HG02610 (cell line): ENCODE results near the gene TTYH3.

ENCODE experiments used
- ATAC-seq: cut with Tn5 transposase; IDR thresholded peaks from one replicate; pipeline ENCODE4 v1.9.1; 2021; ENCODE audit warnings: mild to moderate bottlenecking, moderate library complexity; ENCODE audit not compliant: unreplicated experiment

TTYH3 gene

DNA sequence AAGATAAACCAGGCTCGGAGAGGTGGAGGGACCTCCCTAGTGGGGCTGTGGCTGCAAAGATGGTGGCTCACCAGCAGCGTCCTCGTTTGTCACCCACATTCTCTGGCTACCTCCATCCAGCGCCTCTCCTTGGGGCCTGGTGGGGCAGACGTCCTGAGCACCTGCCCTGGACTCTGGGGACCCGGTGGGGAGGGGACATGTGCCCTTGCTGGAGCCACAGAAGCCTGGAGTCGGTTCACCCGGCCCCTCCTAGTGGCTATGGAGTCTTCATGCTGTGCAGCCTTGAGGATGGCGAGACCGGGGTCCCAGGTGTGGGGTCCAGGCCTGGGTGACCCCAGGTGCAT is 14.5 kb downstream of the TTYH3 start:
- ATAC-seq = no peak

DNA sequence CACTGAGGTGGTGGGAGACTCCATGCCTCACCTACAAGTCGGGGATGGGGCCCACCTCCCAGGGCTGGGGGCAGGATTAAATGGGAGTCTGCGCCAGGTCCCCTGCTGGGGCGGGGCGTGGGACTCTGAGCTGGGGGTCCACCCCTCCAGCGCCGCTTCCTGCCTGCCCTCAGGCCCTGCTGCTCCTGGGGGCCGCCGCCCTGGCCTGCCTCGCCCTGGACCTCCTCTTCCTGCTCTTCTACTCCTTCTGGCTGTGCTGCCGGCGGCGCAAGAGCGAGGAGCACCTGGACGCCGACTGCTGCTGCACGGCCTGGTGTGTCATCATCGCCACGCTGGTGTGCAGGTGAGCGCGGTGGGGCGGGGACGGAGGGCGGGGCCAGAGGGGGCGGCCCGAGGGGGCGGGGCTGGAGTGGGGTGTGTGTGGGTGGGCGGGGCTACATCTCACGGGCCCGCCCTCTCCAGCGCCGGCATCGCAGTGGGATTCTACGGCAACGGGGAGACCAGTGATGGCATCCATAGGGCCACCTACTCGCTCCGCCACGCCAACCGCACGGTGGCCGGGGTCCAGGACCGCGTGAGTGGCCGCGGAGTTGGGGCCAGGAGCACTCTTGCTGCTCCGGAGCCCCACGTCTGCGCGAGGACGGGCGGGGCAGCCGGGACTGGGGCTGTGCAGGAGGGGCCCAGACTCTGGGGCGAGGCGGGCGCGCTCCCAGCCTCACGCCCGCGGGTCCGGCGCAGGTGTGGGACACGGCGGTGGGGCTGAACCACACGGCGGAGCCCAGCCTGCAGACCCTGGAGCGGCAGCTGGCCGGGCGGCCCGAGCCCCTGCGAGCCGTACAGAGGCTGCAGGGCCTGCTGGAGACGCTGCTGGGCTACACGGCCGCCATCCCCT is 15.1 kb downstream of the TTYH3 start:
- no peak for ATAC-seq

DNA sequence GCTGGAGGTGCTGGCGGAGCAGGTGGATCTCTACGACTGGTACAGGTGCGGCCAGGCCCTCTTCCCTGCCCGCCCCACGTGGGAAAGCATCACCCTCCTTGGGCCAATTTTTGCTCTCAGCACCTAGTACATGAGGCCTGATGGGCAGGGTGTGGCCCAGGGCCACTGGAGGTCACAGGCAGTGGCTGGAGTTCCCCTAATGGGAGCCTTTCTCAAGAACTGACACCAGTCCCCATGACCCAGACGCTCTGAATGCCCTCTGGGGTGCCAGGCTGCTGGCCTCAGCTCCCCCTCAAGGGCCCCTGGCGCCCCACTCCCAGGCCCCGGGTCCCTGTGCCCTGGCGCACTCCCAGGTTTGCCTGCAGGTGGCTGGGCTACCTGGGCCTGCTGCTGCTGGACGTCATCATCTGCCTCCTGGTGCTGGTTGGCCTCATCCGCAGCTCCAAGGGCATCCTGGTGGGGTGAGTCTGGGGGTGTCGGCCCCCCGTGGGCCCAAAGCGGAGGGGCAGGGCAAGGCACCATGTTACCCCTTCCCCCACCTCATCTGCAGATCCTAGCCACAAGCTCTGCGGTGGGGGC is 15.9 kb downstream of the TTYH3 start:
- ATAC-seq = no peak

DNA sequence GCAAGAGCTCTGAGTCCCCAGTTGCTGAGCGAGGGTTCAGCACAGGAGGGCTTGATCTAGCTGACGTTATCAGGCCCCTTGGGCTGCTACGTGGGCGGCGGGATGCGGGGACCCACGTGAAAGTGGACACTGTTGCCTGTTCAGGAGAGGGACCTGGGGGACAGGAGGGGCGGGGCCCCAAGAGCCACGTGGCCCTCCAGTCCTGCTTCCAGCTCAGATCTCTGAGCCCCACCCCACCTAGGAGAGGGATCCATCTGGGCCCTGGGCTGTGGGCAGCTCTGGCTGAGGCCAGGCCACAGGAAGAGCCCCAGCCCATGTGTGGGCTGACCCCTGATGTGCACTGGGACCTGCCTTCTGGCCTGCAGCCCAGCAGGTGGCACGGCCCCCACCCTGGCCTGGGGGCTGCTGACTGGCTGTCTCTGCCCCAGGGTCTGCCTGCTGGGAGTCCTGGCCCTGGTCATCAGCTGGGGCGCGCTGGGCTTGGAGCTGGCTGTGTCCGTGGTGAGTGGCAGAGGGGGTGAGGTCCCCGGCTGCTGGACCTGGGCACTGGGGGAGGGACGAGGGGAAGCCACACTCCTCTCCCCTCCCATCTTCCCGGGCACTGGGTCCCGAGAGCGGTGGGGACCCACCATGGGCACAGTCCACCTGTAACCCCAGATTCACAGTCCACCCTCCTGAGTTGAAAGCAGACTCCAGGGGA is 17.5 kb downstream of the TTYH3 start:
- ATAC-seq = no peak

DNA sequence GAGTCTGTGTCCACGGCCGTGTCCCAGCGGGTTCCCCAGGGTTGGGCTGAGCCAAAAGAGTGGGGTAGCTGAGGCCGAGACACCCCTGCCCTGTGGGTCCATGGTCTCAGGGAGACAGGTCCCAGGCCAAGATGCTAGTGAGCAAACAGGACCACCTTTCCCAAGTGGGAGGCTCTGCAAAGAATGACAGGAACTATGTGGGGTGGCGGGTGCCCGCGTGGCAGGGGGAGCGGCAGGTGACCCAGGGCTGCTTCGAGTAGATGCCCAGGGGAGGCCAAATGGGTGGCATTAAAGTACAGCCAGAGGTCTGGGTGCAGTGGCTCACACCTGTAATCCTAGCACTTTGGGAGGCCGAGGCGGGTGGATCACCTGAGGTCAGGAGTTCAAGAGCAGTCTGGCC is 18.2 kb downstream of the TTYH3 start:
- ATAC-seq = no peak

DNA sequence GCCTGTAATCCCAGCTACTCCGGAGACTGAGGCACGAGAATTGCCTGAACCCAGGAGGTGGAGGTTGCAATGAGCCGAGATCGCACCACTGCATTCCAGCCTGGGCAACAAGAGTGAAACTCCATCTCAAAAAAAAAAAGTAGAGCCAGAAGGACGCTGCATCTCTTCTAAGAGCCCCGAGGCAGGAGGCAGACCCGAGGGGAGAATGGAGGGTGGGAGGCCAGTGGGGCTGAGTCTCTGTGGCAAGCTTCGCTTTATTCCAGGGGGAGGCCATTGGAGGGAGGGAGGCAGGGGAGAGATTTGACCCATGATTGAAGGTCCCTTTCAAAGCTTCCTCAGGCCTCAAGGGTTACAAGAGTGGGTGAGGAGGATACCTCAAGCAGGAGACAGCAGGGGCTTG is 18.7 kb downstream of the TTYH3 start:
- no peak for ATAC-seq

DNA sequence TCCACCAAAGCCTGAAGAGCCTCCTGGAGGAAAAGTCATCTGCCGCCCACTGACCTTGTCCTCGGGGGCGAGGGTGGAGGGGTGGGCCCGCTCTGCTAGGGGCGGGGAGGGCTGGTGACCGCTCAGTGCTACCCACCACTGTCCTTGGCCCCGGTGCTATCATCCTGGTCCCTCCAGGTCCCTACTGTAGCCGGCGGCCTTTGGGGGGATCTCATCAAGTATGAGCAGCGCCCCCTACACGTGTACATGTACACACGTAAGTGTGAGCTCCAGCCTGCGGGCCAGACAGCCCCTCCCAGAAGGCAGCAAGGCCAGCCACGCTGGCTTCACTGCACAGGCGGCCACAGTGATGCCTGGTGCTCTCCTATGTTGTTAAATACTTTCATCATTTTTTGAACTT is 19.6 kb downstream of the TTYH3 start:
- no peak for ATAC-seq

DNA sequence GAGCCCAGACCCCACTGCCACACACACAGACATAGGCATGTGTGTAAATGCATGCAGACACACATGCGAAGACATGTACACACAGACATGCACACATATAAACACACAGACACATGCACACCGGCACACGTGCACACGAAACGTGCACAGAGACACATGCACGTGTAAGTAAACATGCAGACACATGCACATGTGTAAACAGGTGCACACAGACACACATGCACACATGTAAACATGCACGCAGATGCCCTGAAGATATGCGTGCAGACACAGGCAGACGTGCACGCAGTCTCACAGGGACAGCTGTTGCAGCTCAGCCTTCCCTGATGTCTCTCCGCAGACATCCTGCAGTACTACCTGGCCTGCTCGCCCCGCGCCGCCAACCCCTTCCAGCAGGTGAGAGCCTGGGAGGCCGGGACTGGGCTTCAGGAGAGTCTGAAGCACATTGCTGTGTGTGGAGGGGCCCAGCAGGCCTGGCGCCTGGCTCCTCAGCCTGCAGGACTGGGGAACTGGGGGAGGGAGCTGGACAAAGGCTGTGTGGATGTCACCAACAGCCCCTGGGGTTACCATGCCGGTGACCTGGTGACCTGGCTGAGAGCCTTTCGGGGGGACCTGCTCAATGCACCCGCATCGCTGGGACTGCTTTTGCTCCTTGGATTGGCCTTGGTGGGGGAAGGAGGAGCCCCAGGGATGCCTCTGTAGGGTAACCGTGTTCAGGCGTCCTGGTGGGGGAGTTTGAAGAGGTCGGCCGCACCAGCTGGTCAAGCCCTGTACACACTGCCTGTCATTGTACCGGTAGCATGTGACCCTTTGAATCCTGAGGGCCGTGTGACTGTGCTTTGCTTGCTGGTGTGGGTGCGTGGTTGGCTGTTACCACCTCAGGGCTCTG is 20.3 kb downstream of the TTYH3 start:
- no peak for ATAC-seq

DNA sequence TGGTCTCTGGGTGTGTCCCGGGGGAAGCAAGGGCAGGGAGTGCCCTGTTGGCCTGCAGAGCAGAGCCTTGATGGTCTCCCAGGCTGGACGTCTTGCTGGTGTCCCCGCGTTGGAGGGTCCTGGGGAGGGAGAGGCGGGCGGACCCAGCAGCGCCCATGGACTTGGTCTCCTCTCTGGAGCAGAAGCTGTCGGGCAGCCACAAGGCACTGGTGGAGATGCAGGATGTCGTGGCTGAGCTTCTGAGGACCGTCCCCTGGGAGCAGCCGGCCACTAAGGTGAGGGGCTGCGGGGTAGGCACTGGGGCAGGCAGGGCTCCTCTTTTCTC is 20.9 kb downstream of the TTYH3 start:
- ATAC-seq = no peak

DNA sequence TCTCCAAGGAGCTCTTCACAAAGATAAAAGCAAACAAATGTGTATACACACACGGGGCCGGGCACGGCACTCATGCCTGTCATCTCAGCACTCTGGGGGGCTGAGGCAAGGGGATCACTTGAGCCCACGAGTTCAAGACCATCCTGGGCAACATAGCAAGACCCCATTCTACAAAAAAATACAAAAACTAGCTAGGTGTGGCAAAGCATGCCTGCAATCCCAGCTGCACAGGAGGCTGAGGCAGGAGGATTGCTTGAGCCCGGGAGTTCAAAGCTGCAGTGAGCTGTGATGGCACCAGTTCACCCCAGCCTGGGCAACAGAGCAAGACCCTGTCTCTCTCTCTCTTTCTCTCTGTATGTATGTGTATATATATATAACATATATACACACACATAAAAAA is 22.3 kb downstream of the TTYH3 start:
- ATAC-seq = no peak

DNA sequence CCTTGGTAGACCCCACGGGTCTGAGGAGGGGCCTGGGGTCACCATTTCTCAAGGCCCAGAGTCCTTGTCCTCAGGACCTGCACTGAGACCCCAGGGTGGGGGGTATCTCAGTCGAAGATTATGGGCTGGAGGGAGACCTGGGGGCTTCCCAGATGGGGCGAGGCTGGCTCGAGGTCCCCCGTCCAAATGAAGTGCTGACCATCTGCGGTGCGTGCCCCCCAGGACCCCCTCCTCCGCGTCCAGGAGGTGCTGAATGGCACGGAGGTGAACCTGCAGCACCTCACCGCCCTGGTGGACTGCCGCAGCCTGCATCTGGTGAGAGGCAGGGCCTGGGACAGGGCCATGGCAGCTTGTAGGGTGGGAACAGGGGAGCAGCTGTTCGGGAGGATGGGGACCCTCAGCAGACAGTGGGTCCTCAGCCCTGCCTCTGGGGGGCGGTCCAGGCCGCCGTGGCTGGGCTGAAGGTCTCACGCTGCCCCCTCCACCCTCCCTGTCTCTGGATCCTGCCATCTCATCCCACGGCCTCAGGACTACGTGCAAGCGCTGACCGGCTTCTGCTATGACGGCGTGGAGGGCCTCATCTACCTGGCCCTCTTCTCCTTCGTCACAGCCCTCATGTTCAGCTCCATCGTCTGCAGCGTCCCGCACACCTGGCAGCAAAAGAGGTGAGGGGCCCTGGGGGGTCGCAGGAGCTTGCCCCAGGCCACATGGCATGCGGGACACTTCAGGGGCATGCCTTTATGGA is 24.3 kb downstream of the TTYH3 start:
- no peak for ATAC-seq

DNA sequence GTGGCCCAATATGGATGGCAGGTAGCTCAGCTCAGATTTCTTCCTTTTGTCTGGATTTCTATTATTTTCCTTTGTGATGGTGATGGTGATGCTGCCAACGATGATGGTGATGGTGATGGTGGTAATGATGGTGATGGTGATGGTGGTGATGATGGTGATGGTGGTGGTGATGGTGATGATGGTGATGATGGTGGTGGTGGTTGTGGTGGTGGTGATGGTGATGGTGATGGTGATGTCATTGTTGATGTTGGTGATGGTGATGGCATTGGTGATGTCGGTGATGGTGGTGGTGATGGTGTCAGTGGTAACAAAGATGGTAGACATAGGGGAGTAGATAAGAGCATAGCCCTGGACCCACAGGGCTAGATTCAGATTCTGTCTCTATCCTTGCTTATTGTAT is 25.4 kb downstream of the TTYH3 start:
- no peak for ATAC-seq

DNA sequence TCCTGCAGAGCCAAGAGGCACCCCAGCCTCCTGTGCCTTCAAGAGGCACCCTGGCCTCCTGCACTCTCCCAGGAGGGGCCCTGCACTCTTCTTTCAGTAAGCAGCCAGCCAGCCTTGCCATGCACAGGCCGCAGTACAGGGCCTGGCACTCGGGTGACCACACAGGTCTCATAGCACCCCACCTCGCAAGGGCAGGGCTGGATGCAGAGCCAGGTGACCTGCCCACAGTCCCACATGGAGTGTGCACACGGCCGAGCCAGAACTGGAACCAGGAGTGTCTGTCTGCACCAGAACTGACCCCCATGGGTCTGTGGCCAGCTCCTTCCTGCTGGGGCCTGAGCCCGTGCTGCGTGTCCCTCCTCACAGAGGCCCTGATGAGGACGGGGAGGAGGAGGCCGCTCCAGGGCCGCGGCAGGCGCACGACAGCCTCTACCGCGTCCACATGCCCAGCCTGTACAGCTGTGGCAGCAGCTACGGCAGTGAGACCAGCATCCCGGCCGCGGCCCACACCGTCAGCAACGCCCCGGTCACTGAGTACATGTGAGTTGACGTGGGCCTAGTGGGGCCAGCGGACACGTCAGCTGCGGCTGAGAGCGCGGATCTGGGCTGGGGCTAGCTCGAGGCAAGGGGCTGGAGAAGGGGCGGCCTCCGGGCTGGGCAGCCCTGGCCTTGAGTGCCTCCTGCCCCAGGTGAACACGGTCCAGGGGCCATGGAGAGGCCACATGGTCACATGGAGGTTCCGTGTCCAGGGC is 26.3 kb downstream of the TTYH3 start:
- no peak for ATAC-seq

DNA sequence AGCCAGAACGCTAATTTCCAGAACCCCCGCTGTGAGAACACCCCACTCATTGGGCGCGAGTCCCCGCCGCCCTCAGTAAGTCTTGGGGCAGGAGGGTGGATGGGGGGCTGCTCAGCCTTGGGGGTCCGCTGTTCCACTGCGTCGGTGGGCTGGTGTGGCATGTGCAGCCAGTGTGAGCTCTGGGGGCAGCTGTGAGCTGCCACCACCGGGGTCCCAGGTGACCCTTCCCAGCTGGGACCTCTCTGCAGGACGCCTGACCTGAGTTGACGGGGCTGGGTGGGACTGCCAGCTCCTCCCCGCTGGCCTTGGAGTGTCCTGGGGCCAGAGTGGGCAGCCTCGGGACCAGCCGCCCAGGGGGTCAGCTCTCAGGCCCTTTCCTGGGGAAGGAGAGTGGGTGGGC is 27.2 kb downstream of the TTYH3 start:
- ATAC-seq = no peak

DNA sequence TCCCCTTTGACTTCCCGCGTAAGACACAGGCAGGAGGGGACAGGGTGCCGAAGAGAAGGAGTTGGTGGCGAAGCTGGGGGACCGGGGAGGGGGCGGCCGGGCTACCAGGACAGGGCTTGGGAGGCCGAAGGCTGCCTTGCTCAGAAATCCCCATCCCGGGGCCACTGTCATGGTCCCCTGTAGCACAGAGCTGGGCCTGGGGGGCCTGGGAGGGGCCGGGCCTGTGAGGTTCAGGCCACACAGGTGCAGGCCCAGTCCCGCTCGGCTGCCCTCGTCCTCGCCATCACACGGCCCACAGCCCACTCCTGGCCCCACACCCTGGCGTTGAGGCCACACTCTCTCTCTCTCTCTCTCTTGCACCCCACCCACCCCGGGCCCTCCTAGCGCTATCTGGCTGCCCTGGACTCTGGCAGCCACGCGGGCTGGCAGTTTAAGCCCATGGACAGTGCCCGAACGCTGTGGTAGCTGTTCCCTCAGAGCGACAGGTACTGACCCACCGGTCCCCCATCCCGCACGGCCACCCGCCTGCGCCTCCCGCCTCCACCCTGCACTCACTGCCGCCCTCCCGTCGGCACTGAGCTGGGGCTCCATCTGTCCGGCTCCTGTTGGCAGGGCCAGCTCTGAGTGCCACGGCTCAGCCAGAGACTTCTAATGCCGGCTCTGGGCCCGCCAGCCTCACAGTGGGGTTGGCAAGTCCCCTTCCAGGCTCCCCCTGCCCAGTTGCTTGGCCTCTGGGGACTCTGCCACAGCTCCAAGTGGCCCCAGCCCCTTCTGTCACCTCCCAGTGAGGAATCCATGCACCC is 28.0 kb downstream of the TTYH3 start:
- no peak for ATAC-seq

DNA sequence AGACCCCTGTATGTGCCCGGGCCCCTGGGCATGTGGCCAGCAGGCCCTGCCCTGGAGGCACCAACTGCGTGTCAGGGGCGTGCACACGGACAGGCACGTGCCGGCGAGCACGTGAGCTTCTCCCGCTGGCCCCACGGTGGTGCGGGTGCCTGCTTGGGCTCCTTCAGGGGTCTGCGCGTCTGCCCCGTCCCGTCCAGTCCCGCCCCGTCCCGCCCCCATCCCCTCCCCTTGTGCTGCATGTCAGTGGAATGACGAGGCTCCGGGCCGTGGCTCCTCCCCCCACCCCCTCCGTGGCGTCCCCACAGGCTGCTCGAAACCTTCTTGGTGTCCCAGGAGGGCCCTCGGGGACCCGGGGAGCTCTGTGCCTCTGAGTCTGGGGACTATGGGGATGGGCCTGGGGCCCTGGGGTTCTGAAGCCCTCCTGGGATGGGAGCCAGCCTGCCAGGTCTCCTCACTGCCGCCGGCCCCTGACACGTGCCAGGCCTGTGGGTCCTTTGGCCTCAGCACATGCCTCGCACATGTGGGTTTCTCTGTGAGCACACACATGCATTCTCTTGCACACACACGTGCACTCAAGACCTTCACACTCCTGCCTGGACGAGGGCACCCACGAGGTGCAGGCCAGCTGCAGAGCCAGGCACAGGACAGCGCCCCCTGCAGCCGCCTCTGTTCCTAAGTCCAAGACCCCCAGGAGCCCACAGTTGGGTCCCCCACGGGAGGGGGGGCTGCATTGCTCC is 28.7 kb downstream of the TTYH3 start:
- no peak for ATAC-seq

DNA sequence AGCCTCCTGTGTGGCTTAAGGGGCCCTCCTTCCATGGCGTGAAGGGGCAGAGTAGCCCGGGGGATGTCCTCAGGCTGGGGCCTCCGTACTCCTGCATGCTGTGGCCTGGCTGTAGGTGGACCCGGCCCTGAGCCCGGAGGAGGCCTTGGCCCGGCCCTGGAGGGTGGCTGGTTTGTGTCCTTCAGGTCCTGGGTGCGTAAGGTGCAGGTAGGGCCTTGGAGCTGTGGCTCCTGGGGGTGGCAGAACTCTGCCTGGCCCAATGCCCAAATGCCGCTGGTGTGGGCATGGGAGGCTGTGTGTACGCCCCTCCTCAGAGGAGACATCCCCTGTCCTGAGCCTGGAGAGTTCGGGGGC is 29.3 kb downstream of the TTYH3 start:
- no peak for ATAC-seq

DNA sequence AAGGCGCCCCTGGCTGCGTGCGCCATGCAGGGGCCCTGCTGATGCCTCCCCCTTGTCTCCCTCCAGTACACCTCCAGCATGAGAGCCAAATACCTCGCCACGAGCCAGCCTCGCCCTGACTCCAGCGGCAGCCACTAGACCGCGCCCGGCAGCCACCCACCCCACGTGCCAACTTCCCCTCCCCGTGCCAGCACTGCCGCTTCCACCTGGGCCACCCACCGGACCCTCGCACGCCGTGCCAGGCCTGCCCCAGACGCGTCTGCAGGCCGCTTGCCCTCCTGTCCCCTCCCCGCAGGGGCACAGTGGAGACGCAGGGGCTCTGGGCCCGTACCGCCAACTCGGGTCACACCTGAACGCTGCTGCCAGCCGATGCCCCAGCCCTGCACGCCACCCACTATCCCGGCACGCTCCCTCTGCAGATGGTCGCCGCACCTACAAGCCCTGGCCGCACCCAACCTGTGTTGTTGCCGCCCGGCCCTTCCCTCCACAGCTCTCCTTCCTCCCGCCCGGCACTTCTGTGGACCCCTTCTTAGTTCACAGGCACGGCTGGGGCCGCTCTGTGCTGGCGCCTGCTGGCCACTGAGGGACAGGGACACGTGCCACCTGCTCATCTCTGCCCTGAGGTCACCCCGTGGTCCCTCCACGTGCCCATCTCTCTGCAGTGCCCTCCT is 30.0 kb downstream of the TTYH3 start:
- ATAC-seq = no peak
